ENCODE measurements around the gene PLEKHG4. TPM values are rescaled to one million over a fixed set of nuclear protein-coding genes. Genes with fewer than 3 reads are reported as not detected.
A peak's percentile ranks its signal among the peaks of the same experiment; 100 is the strongest.

Gene PLEKHG4
- total and polyA plus RNA-seq, 9 of the 15 experiments (the other 6 are each of a cell fraction or from before 2014, with no cell fraction given) = 3.7 to 36.8 (median 17.9) TPM

- no TSS peak for BruUV-seq (replicated peaks)
- intact Hi-C loops (cut with micrococcal nuclease) = loop anchor here (2.0 to 10.0 kb wide), 4 partner anchors 55 to 295 kb away; partner anchors contain the start of genes CBFB and E2F4
- FAIRE-seq = peak; percentile 98
- peak within 1 kb of the TSS; percentile 88 for H3K4me3 ChIP-seq
- whole genome bisulfite sequencing (ENCODE audit: insufficient coverage, low coverage, missing lambda C conversion rate) = 0% methylated on average over 41 of the region's 60 CpGs
- H4K20me1 ChIP-seq (replicated peaks; ENCODE audit: control insufficient read depth, insufficient read depth, low read length) = no peaks in the 10 kb centered on the region
- no peaks in the 10 kb centered on the region for H3K9me3 ChIP-seq (replicated peaks; ENCODE audit: control insufficient read depth, insufficient read depth, low read depth, low read length)
- no peaks in the 10 kb centered on the region for H3K27me3 ChIP-seq (ENCODE audit: control insufficient read depth in 2 of 2, insufficient read depth in 2 of 2, low read length in 2 of 2)
- H3K79me2 ChIP-seq (ENCODE audit: control insufficient read depth, insufficient read depth, low read length) = peaks cover 47% of the 10 kb centered on the region
- H3K36me3 ChIP-seq (ENCODE audit: control insufficient read depth, insufficient read depth, low read length) = peaks cover 16% of the 10 kb centered on the region; the same call in 1 of the 3 replicates
- H3K27ac ChIP-seq (ENCODE audit: extremely low read depth, low read depth, low read length) = peak within 1 kb of the TSS; percentile 68
- CTCF ChIA-PET (ENCODE audit: low intra/inter-chr PET ratio) = interaction anchor here (1.2 kb wide), 1 partner anchor 62 kb away, joined by 4 read pairs; no protein-coding TSS in a partner anchor
- H3K4me2 ChIP-seq (ENCODE audit: insufficient read depth, low read length) = peak within 1 kb of the TSS; percentile 91
- ATAC-seq = peak; percentile 84
- in situ Hi-C loops (cut with MboI) = no loop called here
- peak within 1 kb of the TSS; percentile 79 to 96 for H3K9ac ChIP-seq (ENCODE audit: insufficient read depth in 1 of 2, low read depth in 2 of 2, low read length in 2 of 2)
- H3K9me1 ChIP-seq (ENCODE audit: control insufficient read depth, insufficient read depth, low read length) = no peaks in the 10 kb centered on the region
- POLR2A ChIA-PET = interaction anchor here (0.6 to 1.0 kb wide), 6 partner anchors 9 to 358 kb away, joined by 3 to 5 read pairs (median 4); partner anchors contain the start of gene ATP6V0D1
- peaks cover 48 to 67% of the 10 kb centered on the region in 2 experiments for H3K4me1 ChIP-seq (replicated peaks in 1 of 2; ENCODE audit: control insufficient read depth in 2 of 2, insufficient read depth in 2 of 2, low read length in 2 of 2)
- peak; percentile 94 to 98 (median 96) for DNase-seq (ENCODE audit: extremely low read depth in 1 of 4, low spot score in 3 of 4)
- H2AFZ ChIP-seq (ENCODE audit: low read depth, low read length) = peak within 1 kb of the TSS; percentile 86
- TF ChIP-seq PCBP1 (IDR thresholded peaks at IDR 0.05; ENCODE audit: low read depth, low read length, poor library complexity, severe bottlenecking) (no peak), MYC (IDR thresholded peaks at IDR 0.05; ENCODE audit: low read depth, low read length) (0 out of 2 replicates have a peak, but pooled peaks have one; percentile 45), MYC (CRISPR knock-in tag; IDR thresholded peaks at IDR 0.05; ENCODE audit: borderline replicate concordance, low read depth) (0 out of 2 replicates have a peak, but pooled peaks have one; percentile 21), PRDM10 (IDR thresholded peaks at IDR 0.05; ENCODE audit: partially characterized antibody) (peak; percentile 38), FOXM1 (IDR thresholded peaks at IDR 0.05; ENCODE audit: low read depth) (no peak), FOXM1 (CRISPR knock-in tag; IDR thresholded peaks at IDR 0.05; ENCODE audit: low read depth) (no peak), NBN (IDR thresholded peaks at IDR 0.05; ENCODE audit: low read depth) (0 out of 2 replicates have a peak, but pooled peaks have one; percentile 28), POLR2AphosphoS5 (IDR thresholded peaks at IDR 0.05; ENCODE audit: control insufficient read depth, insufficient read depth, low read depth, low read length) (peak; percentile 84), FOS (IDR thresholded peaks at IDR 0.05; ENCODE audit: extremely low read depth, insufficient read length) (peak; percentile 43), U2AF1 (optimal IDR thresholded peaks at IDR 0.05; ENCODE audit: low read depth, low read length) (peak; percentile 69), SP1 (CRISPR knock-in tag; IDR thresholded peaks at IDR 0.05) (peak; percentile 84), ZFX (CRISPR knock-in tag; IDR thresholded peaks at IDR 0.05) (peak; percentile 81), HEY1 (CRISPR knock-in tag; IDR thresholded peaks at IDR 0.05; ENCODE audit: borderline replicate concordance) (no peak), XRCC4 (IDR thresholded peaks at IDR 0.05; ENCODE audit: extremely low read depth, insufficient read depth, insufficient read length) (no peak)
Measured at GRCh38 chr16:67247192-67248072, 31.9 kb upstream of the PLEKHG4 start, which contains the start of gene FHOD1. TSS of gene FHOD1 (minus strand) at chr16:67247481. CDS start at chr16:67247410, 71 bp downstream.
